Progenitor cell of endocrine pancreas (in vitro differentiated cells): ENCODE measurements around the gene LUC7L. TPM values are rescaled to one million over a fixed set of nuclear protein-coding genes. Genes with fewer than 3 reads are reported as not detected.

Source experiments
- DNase-seq: peaks from one replicate; pipeline ENCODE4 v3.0.0; 2021; ENCODE audit warnings: low spot score; ENCODE audit not compliant: unreplicated experiment
- H3K27ac Mint-ChIP-seq: 2 replicates; pipeline ENCODE4 v1.8.0; 2021; ENCODE audit warnings: mild to moderate bottlenecking, moderate library complexity, mixed read lengths
- H3K27me3 Mint-ChIP-seq: 2 replicates; pipeline ENCODE4 v1.8.0; 2021; ENCODE audit warnings: mixed read lengths
- H3K36me3 Mint-ChIP-seq: 2 replicates; pipeline ENCODE4 v1.8.0; 2022; ENCODE audit warnings: mixed read lengths; ENCODE audit not compliant: insufficient read depth
- H3K4me1 Mint-ChIP-seq: 2 replicates; pipeline ENCODE4 v1.8.0; 2021; ENCODE audit warnings: low read depth, mixed read lengths
- H3K4me3 Mint-ChIP-seq: 2 replicates; pipeline ENCODE4 v1.8.0; 2021; ENCODE audit warnings: low read depth, mild to moderate bottlenecking, moderate library complexity, mixed read lengths
- H3K9me3 Mint-ChIP-seq: 2 replicates; pipeline ENCODE4 v1.8.0; 2021; ENCODE audit warnings: low read depth, mixed read lengths
- CTCF ChIP-seq: fragments of 200-600 bp; sonication (generic); IDR thresholded peaks from one replicate; pipeline ENCODE4 v1.5.0; 2021; ENCODE audit warnings: antibody characterized with exemption, mild to moderate bottlenecking; ENCODE audit not compliant: unreplicated experiment
- total RNA-seq: library from RNA; stranded (reverse); gene quantifications from 2 replicates; pipeline ENCODE4 v1.2.1, GENCODE V29; 2021

Gene LUC7L
- total RNA-seq, 1 donor from 2014 or later = 229 TPM

DNA sequence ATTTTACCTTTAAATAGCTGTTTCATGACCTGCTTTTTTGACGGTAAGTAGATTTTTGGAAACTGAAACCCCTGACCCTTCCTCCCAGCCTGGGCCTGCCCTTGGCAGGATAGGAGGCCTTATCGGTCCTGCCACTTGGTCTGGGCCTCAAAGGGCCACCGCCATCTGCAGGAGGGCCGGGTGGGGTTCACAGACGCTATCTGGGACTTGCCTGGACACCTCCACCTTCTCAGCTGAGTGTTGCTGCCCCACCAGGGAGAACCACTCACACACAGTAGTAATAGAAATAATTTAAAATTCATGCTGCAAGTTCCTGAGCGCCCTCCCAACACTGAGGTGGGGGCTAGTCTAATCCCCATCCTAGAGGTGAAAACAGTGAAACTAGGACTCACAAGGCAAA, 86.2 kb downstream of the LUC7L start:
- DNase-seq = no peak
- no peak for TF ChIP-seq CTCF
- H3K36me3 Mint-ChIP-seq = no peaks in the 10 kb centered on the region
- no peaks in the 10 kb centered on the region for H3K9me3 Mint-ChIP-seq
- no peaks in the 10 kb centered on the region for H3K4me1 Mint-ChIP-seq
- H3K27me3 Mint-ChIP-seq = peaks cover 28% of the 10 kb centered on the region
- H3K4me3 Mint-ChIP-seq = no peak overlapping the region
- no peak overlapping the region for H3K27ac Mint-ChIP-seq

- no peak overlapping the region for H3K27ac Mint-ChIP-seq
- H3K36me3 Mint-ChIP-seq = no peaks in the 10 kb centered on the region
- no peaks in the 10 kb centered on the region for H3K9me3 Mint-ChIP-seq
- no peak for TF ChIP-seq CTCF
- DNase-seq = no peak
- peaks cover 28% of the 10 kb centered on the region for H3K27me3 Mint-ChIP-seq
- H3K4me3 Mint-ChIP-seq = no peak overlapping the region
- H3K4me1 Mint-ChIP-seq = no peaks in the 10 kb centered on the region
These were observed 86.8 kb downstream of the LUC7L start for GRCh38 chr16:142405-142967.

DNA sequence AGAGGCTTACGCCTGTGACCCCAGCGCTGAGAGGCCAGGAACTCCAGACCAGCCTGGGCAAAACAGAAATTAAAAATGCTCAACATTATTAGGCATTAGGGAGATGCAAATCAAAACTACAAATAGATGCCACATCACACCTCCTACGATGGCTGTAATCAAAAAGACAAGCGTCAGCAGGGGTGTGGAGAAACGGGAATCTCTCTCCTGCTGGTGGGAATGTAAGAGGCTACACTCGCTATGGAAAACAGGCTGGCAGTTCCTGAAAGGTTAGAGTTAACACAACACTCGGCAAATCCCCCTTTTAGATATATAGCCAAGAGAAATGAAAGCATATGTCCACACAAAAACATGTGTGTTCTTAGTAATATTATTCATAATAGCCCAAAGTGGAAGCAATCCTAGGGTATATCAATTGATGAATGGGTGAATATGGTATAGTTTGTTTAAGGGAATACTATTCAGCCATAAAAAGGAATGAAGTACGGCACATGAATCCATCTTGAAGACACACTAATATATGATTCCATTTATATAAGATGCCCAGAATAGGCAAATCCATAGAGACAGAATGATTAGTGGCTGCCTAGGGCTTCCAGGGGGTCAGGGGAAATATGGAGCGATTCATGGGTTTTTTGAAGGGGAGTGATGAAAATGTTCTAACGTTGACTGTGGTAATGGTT, 88.9 kb downstream of the LUC7L start:
- Mint-ChIP-seq H3K27me3 (peaks cover 18% of the 10 kb centered on the region), H3K27ac (no peak overlapping the region), H3K4me3 (peak overlapping the region; percentile 59), H3K9me3 (no peaks in the 10 kb centered on the region), H3K4me1 (no peaks in the 10 kb centered on the region), H3K36me3 (peaks cover 3% of the 10 kb centered on the region)
- DNase-seq = no peak
- TF ChIP-seq CTCF = no peak

Other genes with a start within 250 kb of the LUC7L start
- 11.1 and 13.9 TPM in 2 replicates for gene POLR3K, start 175.8 kb downstream of the LUC7L start, total RNA-seq
- 52.0 and 53.9 TPM in 2 replicates for gene SNRNP25, start 175.6 kb downstream of the LUC7L start, total RNA-seq
- 51.3 and 58.2 TPM in 2 replicates for gene RHBDF1, start 156.8 kb downstream of the LUC7L start, total RNA-seq
- gene MPG, start 151.2 kb downstream of the LUC7L start, total RNA-seq = 32.4 and 35.2 TPM in 2 replicates
- gene NPRL3, start 90.8 kb downstream of the LUC7L start, total RNA-seq = 55.0 and 60.8 TPM in 2 replicates
- not detected in 2 replicates for gene HBZ, start 76.8 kb downstream of the LUC7L start, total RNA-seq
- gene HBM, start 63.5 kb downstream of the LUC7L start, total RNA-seq = not detected in 2 replicates
- gene HBA2, start 56.6 kb downstream of the LUC7L start, total RNA-seq = not detected in 2 replicates
- not detected in 2 replicates for gene HBA1, start 52.8 kb downstream of the LUC7L start, total RNA-seq
- gene HBQ1, start 49.0 kb downstream of the LUC7L start, total RNA-seq = 0.60 and 0.84 TPM in 2 replicates
- 127 and 129 TPM in 2 replicates for gene FAM234A, start 5.4 kb upstream of the LUC7L start, total RNA-seq
- gene RGS11, start 46.5 kb upstream of the LUC7L start, total RNA-seq = 2.4 TPM in 2 replicates
- 6.0 and 6.5 TPM in 2 replicates for gene ARHGDIG, start 51.1 kb upstream of the LUC7L start, total RNA-seq
- 3.8 TPM in 2 replicates for gene PDIA2, start 53.7 kb upstream of the LUC7L start, total RNA-seq
- gene AXIN1, start 123.3 kb upstream of the LUC7L start, total RNA-seq = 33.6 and 34.4 TPM in 2 replicates
- gene MRPL28, start 141.1 kb upstream of the LUC7L start, total RNA-seq = 82.7 and 85.3 TPM in 2 replicates
- 92.7 and 92.9 TPM in 2 replicates for gene PGAP6, start 152.5 kb upstream of the LUC7L start, total RNA-seq
- 151 and 154 TPM in 2 replicates for gene NME4, start 167.8 kb upstream of the LUC7L start, total RNA-seq
- 39.4 and 41.3 TPM in 2 replicates for gene DECR2, start 172.4 kb upstream of the LUC7L start, total RNA-seq
- 92.7 and 97.9 TPM in 2 replicates for gene RAB11FIP3, start 196.2 kb upstream of the LUC7L start, total RNA-seq